Stimulated activated CD4-positive, alpha-beta T cell treated with anti-CD3 and anti-CD28 coated beads, Interleukin-1b, Interleukin-23, amount 100 ng/mL, for 1 hour (primary cell): ENCODE data around the gene ANKRD52.
"Not testable (repeated sequence)": the region's sequence is repeated elsewhere in the genome, so short reads cannot be mapped to it uniquely, and the experiment has no call there.

Source experiments
- DNase-seq, 2 donors: peaks; one replicate each; pipeline ENCODE4 v3.0.0-alpha.2; 2020; ENCODE audit warnings: low read depth in 2 of 2

The ANKRD52 gene

GRCh38 chr12:56272468-56272867, 14.3 kb upstream of the ANKRD52 start:
- not testable (repeated sequence) for DNase-seq

- DNase-seq, result no peak
Measured at GRCh38 chr12:56271031-56271430, 12.8 kb upstream of the ANKRD52 start.

GRCh38 chr12:56267443-56268071, 9.4 kb upstream of the ANKRD52 start:
- DNase-seq, result no peak

GRCh38 chr12:56266693-56267442, 8.7 kb upstream of the ANKRD52 start, which contains the start of gene COQ10A:
COQ10A (plus strand) TSS chr12:56266942; CDS start chr12:56267119, 177 bp downstream.
- DNase-seq, result peak; percentile 61 to 67

GRCh38 chr12:56266068-56266692, 8.0 kb upstream of the ANKRD52 start:
- not testable (repeated sequence) for DNase-seq

GRCh38 chr12:56262955-56263354, 4.8 kb upstream of the ANKRD52 start:
- not testable (repeated sequence) for DNase-seq

GRCh38 chr12:56261503-56262232, 3.5 kb upstream of the ANKRD52 start:
- no peak for DNase-seq

- DNase-seq, result no peak
Measured at GRCh38 chr12:56260921-56261320, 2.7 kb upstream of the ANKRD52 start.

GRCh38 chr12:56260380-56260779, 2.2 kb upstream of the ANKRD52 start:
- no peak for DNase-seq

- DNase-seq, result no peak
Measured at GRCh38 chr12:56258820-56259183, 618 bp upstream of the ANKRD52 start.

- DNase-seq, result no peak
Measured at GRCh38 chr12:56257491-56258067, 605 bp downstream of the ANKRD52 start.

GRCh38 chr12:56257071-56257470, 1.1 kb downstream of the ANKRD52 start:
- no peak for DNase-seq

GRCh38 chr12:56256326-56256960, 1.7 kb downstream of the ANKRD52 start:
- DNase-seq, result no peak

- no peak for DNase-seq
Measured at GRCh38 chr12:56255671-56256070, 2.5 kb downstream of the ANKRD52 start.

- no peak for DNase-seq
Measured at GRCh38 chr12:56253091-56253490, 5.1 kb downstream of the ANKRD52 start.

- no peak for DNase-seq
Measured at GRCh38 chr12:56252649-56253048, 5.5 kb downstream of the ANKRD52 start.

GRCh38 chr12:56248711-56249110, 9.5 kb downstream of the ANKRD52 start:
- DNase-seq, result no peak

GRCh38 chr12:56247923-56248322, 10.3 kb downstream of the ANKRD52 start:
- DNase-seq, result no peak

- no peak for DNase-seq
Measured at GRCh38 chr12:56244494-56244893, 13.7 kb downstream of the ANKRD52 start.

- DNase-seq, result no peak
Measured at GRCh38 chr12:56243731-56244181, 14.4 kb downstream of the ANKRD52 start.

- no peak for DNase-seq
Measured at GRCh38 chr12:56242986-56243385, 15.2 kb downstream of the ANKRD52 start.
